Mammary microvascular endothelial cell (primary cell): ENCODE measurements around the gene RAB3GAP1. TPM values are rescaled to one million over a fixed set of nuclear protein-coding genes. Genes with fewer than 3 reads are reported as not detected.

Experiments used
- total RNA-seq: library from RNA; depleted of rRNA; stranded (reverse); fragments of >200 nt; gene quantifications from 2 replicates; pipeline ENCODE4 v1.2.3, GENCODE V29; 2015

The RAB3GAP1 gene
- total RNA-seq: 35.3 and 40.5 TPM in 2 replicates

GRCh38 chr2:135052042-135052876 is at the start of gene RAB3GAP1:
TSS of gene RAB3GAP1 (plus strand) at chr2:135052292. CDS start at chr2:135052308, 16 bp downstream.

GRCh38 chr2:135047300-135047699 is 4.8 kb upstream of the RAB3GAP1 start, which contains the start of gene MAP3K19:
TSS of gene MAP3K19 (minus strand) at chr2:135047447. CDS start at chr2:135024647, 22,800 bp downstream.

Other genes starting within 250 kb of the RAB3GAP1 start
- not detected in 2 replicates for gene ACMSD, start 213.7 kb upstream of the RAB3GAP1 start, total RNA-seq
- gene CCNT2, start 133.5 kb upstream of the RAB3GAP1 start, total RNA-seq: 10.4 TPM in 2 replicates
- gene MAP3K19, start 4.8 kb upstream of the RAB3GAP1 start, total RNA-seq: not detected in 2 replicates